Activated CD4-positive, alpha-beta T cell treated with anti-CD3 and anti-CD28 coated beads for 1 hour (primary cell): Measurements from ENCODE around the gene TLE3.
"Not testable (repeated sequence)": the region's sequence is repeated elsewhere in the genome, so short reads cannot be mapped to it uniquely, and the experiment has no call there.

Experiments used
- DNase-seq: peaks from one replicate; pipeline ENCODE4 v3.0.0-alpha.2; 2020

TLE3 gene

GRCh38 chr15:70125605-70126004, 27.9 kb upstream of the TLE3 start:
- DNase-seq = no peak

GRCh38 chr15:70121624-70122302, 24.0 kb upstream of the TLE3 start:
- no peak for DNase-seq

GRCh38 chr15:70120958-70121623, 23.4 kb upstream of the TLE3 start:
- DNase-seq = no peak

- DNase-seq = no peak
These were observed 22.3 kb upstream of the TLE3 start for GRCh38 chr15:70119911-70120508.

- no peak for DNase-seq
These were observed 20.9 kb upstream of the TLE3 start for GRCh38 chr15:70118599-70118998.

- DNase-seq = no peak
These were observed 18.6 kb upstream of the TLE3 start for GRCh38 chr15:70116317-70116716.

- no peak for DNase-seq
These were observed 16.5 kb upstream of the TLE3 start for GRCh38 chr15:70114221-70114620.

GRCh38 chr15:70113304-70113700, 15.6 kb upstream of the TLE3 start:
- no peak for DNase-seq

- DNase-seq = not testable (repeated sequence)
These were observed 15.0 kb upstream of the TLE3 start for GRCh38 chr15:70112572-70113303.

GRCh38 chr15:70112074-70112395, 14.3 kb upstream of the TLE3 start:
- DNase-seq = no peak

GRCh38 chr15:70111203-70112073, 13.7 kb upstream of the TLE3 start:
- DNase-seq = no peak

- no peak for DNase-seq
These were observed 12.3 kb upstream of the TLE3 start for GRCh38 chr15:70109978-70110377.

- no peak for DNase-seq
These were observed 11.8 kb upstream of the TLE3 start for GRCh38 chr15:70109531-70109930.

GRCh38 chr15:70103880-70104626, 6.3 kb upstream of the TLE3 start:
- no peak for DNase-seq

GRCh38 chr15:70102827-70103226, 5.1 kb upstream of the TLE3 start:
- no peak for DNase-seq

GRCh38 chr15:70101459-70102113, 3.9 kb upstream of the TLE3 start:
- no peak for DNase-seq

- DNase-seq = peak; percentile 59
These were observed 3.0 kb upstream of the TLE3 start for GRCh38 chr15:70100474-70101341.

GRCh38 chr15:70099967-70100473, 2.3 kb upstream of the TLE3 start:
- DNase-seq = no peak

GRCh38 chr15:70099167-70099966, 1.6 kb upstream of the TLE3 start:
- peak; percentile 100 for DNase-seq
